K562 (cell line): ENCODE measurements around the gene PDZD2.

Experiments
- CBX2 ChIP-seq: fragments of 200-600 bp; sonication (generic); IDR thresholded peaks from one replicate; pipeline ENCODE4 v1.6.1; 2012; ENCODE audit warnings: mild to moderate bottlenecking, low read length, inconsistent platforms; ENCODE audit not compliant: insufficient read depth, poor library complexity, severe bottlenecking
- CTCF ChIP-seq, 3 experiments: IDR thresholded peaks in 2 of 3; conservative IDR thresholded peaks in 1 of 3; 2 replicates each; pipeline ENCODE4 v1.5.1; 2011 to 2012; ENCODE audit warnings: low read length in 3 of 3, mild to moderate bottlenecking in 3 of 3, control low read depth in 2 of 3, improper control_type of control experiment in 1 of 3, inconsistent platforms in 1 of 3, low read depth in 1 of 3, mixed read lengths in 1 of 3, moderate library complexity in 1 of 3; ENCODE audit not compliant: insufficient read depth in 2 of 3
- ESRRA ChIP-seq: fragments of 450-650 bp; IDR thresholded peaks from 2 replicates; pipeline ENCODE4 v1.6.1; 2014; ENCODE audit warnings: low read depth, mild to moderate bottlenecking, moderate library complexity, borderline replicate concordance
- SIN3A ChIP-seq, 2 experiments: fragments of 150-350 bp in 1 of 2; IDR thresholded peaks; 2 replicates each; pipeline ENCODE4 v1.6.1; 2011 to 2016; ENCODE audit warnings: borderline replicate concordance in 2 of 2, low read depth in 2 of 2, low read length in 2 of 2, mild to moderate bottlenecking in 2 of 2, moderate library complexity in 2 of 2; ENCODE audit not compliant: control insufficient read depth in 1 of 2
- SNRNP70 ChIP-seq: fragments of 200-400 bp; formaldehyde crosslinking; optimal IDR thresholded peaks from 2 replicates; pipeline ENCODE3; 2017; ENCODE audit warnings: low read depth, low read length
- TBP ChIP-seq: optimal IDR thresholded peaks from 2 replicates; pipeline ENCODE3; 2011; ENCODE audit warnings: low read depth, low read length, improper control_type of control experiment
- TOE1 ChIP-seq, 2 experiments: fragments of 450-650 bp in 1 of 2; sonication (generic) in 1 of 2; formaldehyde crosslinking in 1 of 2; IDR thresholded peaks; 2 replicates each; pipeline versions ENCODE4 v1.7.1 to v1.8.0; 2016 to 2022; ENCODE audit warnings: borderline replicate concordance in 2 of 2, mild to moderate bottlenecking in 2 of 2, antibody characterized with exemption in 1 of 2, inconsistent platforms in 1 of 2, low read depth in 1 of 2, missing genetic modification reagents in 1 of 2, moderate library complexity in 1 of 2
- ZZZ3 ChIP-seq: fragments of 450-650 bp; IDR thresholded peaks from 2 replicates; pipeline ENCODE4 v1.6.1; 2016; ENCODE audit warnings: antibody characterized with exemption, mild to moderate bottlenecking, moderate library complexity

- no peak for TF ChIP-seq TOE1 (IDR thresholded peaks at IDR 0.05; ENCODE audit: borderline replicate concordance)
- no peak for TF ChIP-seq TOE1 (CRISPR knock-in tag; IDR thresholded peaks at IDR 0.05; ENCODE audit: borderline replicate concordance, low read depth)
- no peak for TF ChIP-seq CBX2
- no peak for TF ChIP-seq CTCF (IDR thresholded peaks at IDR 0.05 in 2 of 3, conservative IDR thresholded peaks at IDR 0.05 in 1 of 3; ENCODE audit: insufficient read depth in 2 of 3, low read depth in 1 of 3, low read length in 3 of 3)
- no peak for TF ChIP-seq SNRNP70
- no peak for TF ChIP-seq TBP
- TF ChIP-seq ZZZ3, result no peak
- no peak for TF ChIP-seq SIN3A (IDR thresholded peaks at IDR 0.05; ENCODE audit: borderline replicate concordance in 2 of 2, control insufficient read depth in 1 of 2, low read depth in 2 of 2, low read length in 2 of 2)
- TF ChIP-seq ESRRA, result no peak
Measured at GRCh38 chr5:31768046-31768445, 129.1 kb downstream of the PDZD2 start.
